DMS 273 (cell line): ENCODE results near the gene OTX2.

ENCODE experiments used
- DNase-seq: peaks from one replicate; lab custom pipeline; 2025; ENCODE audit not compliant: unreplicated experiment; lab: John Stamatoyannopoulos, UW

Gene OTX2

GRCh38 chr14:56797003-56797568 is 13.2 kb downstream of the OTX2 start:
- DNase-seq: no peak

GRCh38 chr14:56796259-56796658 is 14.0 kb downstream of the OTX2 start:
- DNase-seq: no peak

- no peak for DNase-seq
Measured at GRCh38 chr14:56795284-56795622, 15.0 kb downstream of the OTX2 start.

- DNase-seq: no peak
Measured at GRCh38 chr14:56794557-56795283, 15.6 kb downstream of the OTX2 start.

GRCh38 chr14:56794088-56794556 is 16.2 kb downstream of the OTX2 start:
- DNase-seq: no peak

GRCh38 chr14:56789955-56790354 is 20.3 kb downstream of the OTX2 start:
- DNase-seq: no peak

DNA sequence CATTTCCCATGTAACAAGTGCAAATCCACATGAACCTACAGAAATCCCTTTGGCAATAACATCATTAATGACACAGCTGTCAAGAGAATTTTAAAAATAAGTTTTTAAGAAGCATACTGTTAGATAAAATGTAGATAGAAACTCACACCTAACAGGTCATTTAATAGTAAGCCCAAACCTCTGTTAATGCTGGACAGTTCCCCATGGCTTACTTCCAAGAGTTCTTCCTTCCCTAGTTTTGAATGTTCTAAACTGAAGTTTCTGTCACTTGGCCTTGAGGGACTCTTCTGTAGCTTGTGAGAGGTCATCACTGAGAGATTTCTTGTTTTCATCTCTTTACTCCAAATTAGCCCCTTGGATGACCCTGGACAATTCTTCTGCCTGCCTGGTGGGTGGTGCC is 22.7 kb downstream of the OTX2 start:
- no peak for DNase-seq

- no peak for DNase-seq
Measured at GRCh38 chr14:56782711-56783110, 27.6 kb downstream of the OTX2 start.

DNA sequence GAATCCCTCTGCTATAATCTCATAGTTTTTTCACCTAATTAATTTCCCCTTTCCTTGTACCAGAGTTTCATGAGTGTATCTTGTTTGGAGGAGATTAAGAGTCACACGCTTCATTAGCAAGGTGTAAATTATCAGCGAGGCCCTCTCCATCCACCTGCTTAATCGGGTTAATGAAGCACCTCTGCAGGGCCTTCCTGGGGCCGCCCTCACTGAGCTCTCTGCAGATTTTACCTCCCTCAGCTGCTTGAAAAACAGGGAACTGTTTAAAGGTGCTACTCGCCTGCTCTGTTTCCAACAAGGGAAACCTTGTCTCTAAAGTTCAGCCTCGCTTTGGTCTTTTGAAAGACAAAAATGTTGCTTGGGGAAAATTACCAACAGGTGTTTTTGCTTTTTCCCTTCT is 35.8 kb downstream of the OTX2 start:
- DNase-seq: no peak

DNA sequence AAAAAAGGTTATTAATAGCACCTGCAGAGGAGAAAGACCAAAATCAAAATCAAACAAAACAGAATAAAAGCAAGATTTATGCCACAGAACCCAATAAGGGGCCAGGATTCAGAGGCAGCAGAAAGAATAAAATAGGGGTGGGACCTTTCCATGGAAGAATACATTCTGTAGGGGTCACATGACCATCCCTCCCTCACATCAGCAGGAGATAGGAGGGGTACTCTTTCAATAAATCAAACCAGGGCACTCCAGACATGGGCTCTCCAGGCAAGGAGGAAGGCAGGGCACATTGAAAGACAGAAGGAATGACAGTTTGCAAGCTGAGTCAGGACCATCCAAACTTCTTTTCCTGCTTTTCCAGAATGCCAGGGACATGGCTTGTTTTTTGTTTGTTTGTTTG is 39.8 kb downstream of the OTX2 start:
- no peak for DNase-seq

DNA sequence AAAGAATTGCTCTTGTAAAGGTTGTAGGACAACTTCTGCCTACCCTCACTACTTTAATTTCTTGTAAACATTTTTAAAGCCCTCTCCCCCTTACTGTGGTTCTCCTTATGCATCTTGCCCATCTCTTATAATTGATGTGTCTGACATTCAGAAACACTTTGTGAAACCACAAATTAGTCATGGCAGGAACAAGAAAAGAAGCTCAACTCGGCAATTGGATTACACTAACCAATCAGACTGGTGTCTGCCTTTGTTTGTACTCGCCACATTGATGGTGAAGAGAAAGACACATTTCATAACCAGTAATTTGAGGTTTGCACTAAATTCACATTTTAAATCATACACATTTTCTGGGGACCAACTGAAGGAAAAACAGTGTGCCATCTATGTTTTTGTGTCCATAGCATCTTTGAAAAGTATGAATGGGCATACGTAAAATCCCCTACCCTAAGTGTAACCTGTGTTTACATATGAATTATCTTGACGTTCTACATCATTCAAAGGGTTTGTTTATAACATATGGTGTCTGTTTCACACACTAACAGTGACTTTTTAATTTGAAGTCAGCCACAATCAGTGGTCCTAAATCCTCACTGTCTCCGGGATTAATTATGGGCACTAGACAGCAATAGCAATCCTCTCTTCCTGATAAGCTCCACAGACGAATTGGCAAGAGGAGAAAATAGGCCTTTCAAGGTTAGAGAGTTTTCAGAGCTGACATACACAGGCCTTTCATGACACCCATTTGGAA is 49.9 kb downstream of the OTX2 start:
- DNase-seq: no peak

GRCh38 chr14:56759633-56760032 is 50.6 kb downstream of the OTX2 start:
- DNase-seq: no peak

GRCh38 chr14:56759094-56759493 is 51.2 kb downstream of the OTX2 start:
- no peak for DNase-seq

DNA sequence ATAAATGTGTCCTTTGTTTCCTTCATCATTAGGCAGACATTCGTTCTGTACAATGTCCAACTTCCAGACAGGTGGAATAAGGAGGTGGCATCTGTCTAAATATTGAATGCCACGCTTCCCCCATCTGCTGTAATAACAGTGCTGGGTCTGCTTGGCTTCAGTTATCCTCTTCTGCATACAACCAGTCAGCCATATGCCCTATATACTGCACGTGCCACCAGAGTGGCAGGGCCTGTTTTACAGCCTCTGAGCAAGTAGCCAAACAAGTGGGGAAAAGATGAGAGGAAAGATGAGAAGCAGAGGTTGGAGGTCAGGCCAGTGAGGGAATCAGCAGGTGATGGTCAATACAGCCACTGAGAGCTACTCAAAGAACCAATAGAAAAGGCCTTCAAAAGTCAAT is 55.4 kb downstream of the OTX2 start:
- peak; percentile 83 for DNase-seq

- no peak for DNase-seq
Measured at GRCh38 chr14:56753396-56753795, 56.9 kb downstream of the OTX2 start.

- no peak for DNase-seq
Measured at GRCh38 chr14:56752428-56752827, 57.9 kb downstream of the OTX2 start.

DNA sequence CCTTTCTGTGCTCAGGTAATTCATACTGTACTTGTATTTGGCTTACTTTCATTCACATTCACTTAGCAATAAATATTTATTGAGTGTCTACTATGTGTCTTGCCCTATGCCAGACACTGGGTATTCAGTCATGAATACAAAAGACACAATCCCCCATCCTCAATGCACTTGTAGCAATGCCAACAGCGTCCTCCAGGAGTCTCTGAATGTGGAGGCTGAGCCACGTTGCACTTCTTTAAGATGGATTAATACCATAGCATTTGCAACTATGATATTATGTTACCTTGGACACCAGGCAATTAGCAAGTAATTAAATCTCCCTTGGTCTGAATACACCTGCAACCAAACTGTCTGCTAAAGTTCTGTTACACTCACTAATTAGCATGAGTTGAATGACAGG is 58.8 kb downstream of the OTX2 start:
- DNase-seq: peak; percentile 32
